Ramos (cell line): ENCODE data around the gene NCAPD3.

Experiments used
- in situ Hi-C: fragments of 300-500 bp; cut with MboI; formaldehyde crosslinking; loops from one replicate; pipeline ENCODE4 v1.14.3; 2022; ENCODE audit warnings: low sequenced_read_pairs; ENCODE audit not compliant: unreplicated experiment

NCAPD3 gene

GRCh38 chr11:134254433-134255183, 30.8 kb upstream of the NCAPD3 start:
- in situ Hi-C loops: no loop called here

GRCh38 chr11:134253188-134253993, 29.6 kb upstream of the NCAPD3 start, which contains the start of the genes ACAD8 and THYN1:
Gene ACAD8 (plus strand): TSS chr11:134253568. CDS start chr11:134253601, 33 bp downstream.
Gene THYN1 (minus strand): TSS chr11:134253352. CDS start chr11:134252882, 470 bp downstream.
- in situ Hi-C loops: no loop called here

DNA sequence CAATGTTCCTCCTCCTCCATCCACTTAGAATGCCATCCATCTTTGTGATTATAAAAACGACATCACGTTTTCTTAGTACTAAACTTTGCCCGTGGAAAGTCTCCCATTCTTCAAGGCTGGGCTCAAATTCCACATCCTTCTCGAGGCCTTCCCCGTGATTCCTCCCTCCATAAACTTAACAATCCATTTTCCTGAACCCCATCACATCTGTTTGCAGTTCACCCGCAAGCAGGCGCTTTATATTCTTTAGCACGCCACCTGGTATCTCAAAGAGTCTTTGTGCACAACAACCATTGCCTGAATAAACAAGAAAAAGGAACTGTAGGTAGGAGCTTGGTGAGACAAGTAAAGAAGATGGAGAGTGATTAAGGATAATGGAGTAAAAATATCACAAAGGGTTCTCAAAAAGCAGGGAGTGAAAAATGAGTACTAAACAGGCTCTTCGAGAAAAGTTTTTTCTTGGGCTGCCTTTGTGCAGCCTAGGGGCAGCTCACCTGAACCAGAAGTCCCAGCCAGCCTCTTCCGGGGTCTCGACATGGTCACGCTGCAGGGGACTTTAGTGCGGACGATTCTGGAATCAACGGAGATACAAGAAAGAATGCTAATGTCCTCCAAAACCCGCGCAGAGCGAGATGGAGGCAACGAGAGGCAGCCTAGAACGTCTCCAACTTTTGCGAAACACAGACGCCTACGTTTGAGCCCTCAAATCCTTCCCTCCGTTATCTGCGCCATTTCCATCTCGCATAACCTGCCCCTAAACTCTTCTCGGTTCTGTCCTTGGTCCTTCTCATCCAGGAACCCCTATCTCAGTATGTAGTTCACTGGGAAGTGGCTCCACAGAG, 28.8 kb upstream of the NCAPD3 start:
- in situ Hi-C loops: no loop called here

DNA sequence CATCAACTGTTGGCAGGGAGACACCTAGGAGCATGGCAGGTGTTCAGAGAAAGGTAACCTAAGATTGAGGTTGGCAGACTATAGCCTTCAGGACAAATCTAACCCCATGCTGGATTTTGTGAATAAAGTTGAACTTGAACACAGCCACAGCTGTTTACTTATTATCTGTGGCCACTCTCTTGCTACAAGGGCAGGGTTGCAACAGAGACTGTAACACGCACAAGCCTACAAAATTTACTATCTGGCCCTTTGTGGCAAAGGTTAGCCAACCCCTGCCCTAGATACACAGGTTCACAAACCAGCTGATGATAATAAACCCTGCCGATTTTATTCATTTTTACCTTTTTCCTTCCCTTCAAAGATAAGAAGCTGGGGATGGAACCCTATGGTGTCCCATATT, 26.9 kb upstream of the NCAPD3 start:
- in situ Hi-C loops: no loop called here

- in situ Hi-C loops: no loop called here
Measured at GRCh38 chr11:134250246-134250645, 26.5 kb upstream of the NCAPD3 start.

DNA sequence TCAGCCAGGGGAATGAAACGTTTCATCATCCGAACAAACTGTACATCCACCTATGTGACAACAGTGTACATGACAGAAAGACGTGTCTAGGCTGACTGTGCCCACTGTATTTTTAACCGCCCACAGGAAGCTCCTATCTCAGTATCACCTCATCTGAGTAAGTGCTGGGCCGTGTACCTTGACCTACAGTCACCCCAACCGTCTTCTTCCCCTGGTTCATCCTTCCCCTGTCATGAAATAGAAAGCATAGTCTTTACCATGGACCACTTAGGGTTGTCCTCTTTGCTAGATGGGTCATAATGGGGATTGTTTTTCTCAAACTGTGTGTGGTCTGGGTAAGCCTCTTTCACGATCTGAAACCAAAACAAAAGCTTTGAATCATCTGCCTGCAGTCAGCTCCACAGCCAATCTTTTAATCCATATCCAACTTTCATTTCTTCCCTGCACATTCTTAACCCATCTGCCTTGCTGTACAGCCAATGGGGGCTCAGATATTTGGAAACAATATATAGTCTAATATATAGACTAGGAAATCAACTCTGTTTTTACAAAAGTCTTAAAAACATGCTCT, 25.2 kb upstream of the NCAPD3 start:
- in situ Hi-C loops: no loop called here

DNA sequence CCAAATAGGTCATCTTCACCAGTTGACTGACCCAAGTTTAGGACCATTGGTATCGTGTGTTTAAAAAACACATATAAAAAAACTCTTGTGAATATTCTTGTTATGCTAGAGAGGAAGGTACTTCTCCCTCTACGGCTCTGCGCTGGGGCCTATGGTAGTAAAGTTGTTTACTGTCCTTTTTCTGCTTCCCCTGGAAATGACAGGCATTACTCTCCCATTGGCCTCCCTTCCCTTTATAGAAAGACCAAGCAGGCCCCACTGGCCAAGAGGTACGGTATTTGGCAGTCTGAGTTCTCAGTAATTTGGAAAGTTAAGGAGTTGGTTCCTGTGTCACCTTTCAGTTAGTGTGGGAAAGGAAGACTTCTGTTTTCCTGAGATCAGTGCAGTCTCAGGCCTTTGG, 22.9 kb upstream of the NCAPD3 start:
- in situ Hi-C loops: no loop called here

DNA sequence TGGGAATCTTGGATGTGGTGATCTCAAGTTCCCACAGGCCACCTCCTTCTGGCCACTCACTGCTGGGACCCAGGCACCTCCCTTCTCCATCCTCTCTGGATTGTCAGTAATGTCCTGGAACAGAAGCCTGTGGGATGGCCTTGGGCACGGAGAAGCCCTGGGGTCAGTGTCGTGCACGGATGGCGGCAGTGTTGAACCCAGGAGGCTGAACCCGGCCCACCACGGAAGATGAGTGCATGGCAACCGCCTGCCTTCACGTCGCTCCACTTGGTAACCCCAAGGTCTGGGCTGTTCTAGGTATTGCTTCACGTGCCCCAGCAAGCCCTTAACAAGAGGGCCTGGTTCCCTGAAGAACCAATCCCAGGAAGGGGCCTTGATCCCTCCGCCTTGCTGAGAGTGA, 22.3 kb upstream of the NCAPD3 start:
- in situ Hi-C loops: no loop called here

DNA sequence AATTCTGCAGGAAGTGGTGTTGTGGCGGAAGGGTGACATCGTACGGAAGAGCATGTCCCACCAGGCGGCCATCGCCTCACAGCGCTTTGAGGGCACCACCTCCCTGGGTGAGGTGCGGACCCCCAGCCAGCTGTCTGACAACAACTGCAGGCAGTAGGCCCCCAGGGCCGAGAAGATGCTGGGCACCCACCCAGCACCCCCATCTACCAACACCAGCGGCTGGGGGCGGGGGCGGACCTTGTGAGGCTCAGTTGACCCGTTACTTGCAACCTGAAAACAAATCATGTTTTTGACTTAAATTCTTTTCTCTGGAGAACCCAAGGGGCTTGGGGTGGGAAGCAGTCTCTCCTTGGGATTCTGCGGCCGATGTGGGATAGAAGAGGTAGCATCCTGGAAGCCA, 21.7 kb upstream of the NCAPD3 start:
- in situ Hi-C loops: no loop called here

GRCh38 chr11:134244593-134244992, 20.8 kb upstream of the NCAPD3 start:
- in situ Hi-C loops: no loop called here

DNA sequence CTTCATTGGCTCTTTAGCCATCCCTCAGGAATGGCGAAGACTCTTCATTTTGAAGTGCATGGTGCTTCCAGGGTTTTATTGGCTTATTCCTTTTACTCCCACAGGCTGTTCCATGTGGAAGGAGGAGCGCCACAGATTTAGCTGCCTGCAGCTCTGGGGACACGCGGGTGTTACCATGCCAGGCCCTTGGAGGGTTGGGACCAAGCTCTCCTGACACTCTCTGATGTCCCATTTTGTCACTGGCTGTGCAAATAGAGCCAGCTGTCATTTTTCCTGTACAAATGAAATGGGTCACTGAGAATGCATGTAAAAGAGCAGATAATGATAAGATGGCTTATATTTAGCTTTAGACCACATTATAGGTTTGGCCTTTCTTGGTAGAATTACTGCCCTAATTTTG, 20.1 kb upstream of the NCAPD3 start:
- in situ Hi-C loops: no loop called here

DNA sequence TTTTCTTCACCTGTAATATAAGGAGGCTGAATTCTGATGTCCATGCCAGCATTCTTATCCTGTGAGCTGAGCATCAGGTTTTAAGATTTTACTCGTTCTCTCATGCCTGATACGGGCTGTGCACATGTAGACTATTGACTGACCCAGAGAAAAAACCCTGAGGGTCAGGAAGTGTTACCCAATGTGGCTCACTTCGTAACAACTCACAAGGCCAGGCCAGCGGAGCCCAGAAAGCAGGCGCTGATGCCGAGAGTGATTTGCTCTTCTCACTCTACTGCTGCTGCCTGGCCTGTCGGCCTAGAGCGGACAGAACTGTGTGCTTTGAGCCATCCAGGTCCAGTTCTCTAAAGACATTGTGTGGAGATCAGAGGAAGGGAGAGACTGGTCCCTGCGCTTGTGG, 18.6 kb upstream of the NCAPD3 start:
- in situ Hi-C loops: no loop called here

- in situ Hi-C loops: no loop called here
Measured at GRCh38 chr11:134240592-134240991, 16.8 kb upstream of the NCAPD3 start.

DNA sequence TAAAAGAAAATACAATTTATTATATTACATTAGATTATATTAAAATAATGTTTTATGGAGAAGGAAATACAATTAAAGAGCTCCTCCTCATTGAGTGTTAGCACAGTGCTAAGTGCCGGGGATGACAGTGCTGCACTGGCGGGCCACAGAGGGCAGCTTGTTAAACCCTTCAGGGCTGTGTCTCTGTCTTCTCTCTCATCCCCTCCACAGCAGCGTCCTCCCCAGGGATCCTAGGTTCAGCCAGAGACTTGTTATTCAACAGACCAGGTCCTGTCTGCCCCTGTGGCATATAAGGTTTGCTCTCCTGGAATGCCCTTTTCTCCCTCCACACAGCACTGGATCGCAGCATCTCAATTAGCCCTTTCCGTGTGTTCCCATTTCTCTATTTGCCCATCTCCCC, 15.2 kb upstream of the NCAPD3 start:
- in situ Hi-C loops: no loop called here

DNA sequence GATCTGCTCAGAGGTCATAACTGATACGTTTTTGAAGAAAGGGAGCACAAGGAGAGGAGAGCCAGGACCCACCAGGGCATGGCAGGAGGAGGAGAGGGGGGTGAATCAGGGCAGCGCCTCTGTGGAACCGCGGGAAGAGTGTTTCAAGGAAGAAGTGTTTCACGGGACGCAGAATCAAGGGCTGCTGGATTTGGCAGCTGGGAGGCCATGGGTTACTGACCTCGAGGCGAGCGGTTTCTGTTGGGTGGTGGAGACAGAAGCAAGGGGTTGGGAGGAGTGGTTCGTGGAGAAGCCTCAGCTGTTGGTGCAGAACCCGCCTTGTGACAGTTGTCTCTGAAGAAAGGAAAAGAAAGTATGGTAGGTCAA, 13.8 kb upstream of the NCAPD3 start:
- in situ Hi-C loops: no loop called here

DNA sequence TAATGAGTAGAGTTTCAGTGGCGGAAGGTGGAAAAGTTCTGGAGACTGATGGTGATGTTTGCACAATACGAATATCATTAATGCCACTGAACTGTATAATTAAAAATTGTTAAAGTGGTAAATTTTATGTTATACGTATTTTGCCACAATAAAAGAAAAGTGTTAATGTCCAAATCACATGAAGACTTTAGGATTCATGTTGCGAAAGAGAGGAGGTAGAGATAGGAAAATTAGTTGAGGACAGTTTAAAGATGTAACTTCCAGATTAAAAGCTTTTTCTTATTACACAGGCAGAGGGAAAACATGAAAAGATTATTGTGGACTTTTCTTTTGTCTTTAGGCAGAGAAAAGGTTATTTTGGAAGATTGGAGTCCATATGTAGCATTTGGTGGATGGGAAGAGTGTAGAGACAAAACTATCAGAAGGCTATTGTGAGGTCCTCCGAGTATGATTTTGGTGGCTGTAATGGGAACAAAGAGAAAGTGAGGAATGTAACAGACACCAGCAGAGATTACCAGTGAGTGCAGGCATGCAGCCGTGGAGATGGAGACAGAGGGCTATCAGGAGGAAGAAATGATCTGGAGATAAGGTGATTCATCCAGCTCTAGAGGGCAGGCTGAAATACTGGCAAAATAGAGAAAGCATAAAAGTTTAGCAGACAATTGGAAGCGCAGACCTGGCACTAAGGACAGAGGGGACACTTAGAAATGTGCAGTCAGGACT, 13.2 kb upstream of the NCAPD3 start:
- in situ Hi-C loops: no loop called here

GRCh38 chr11:134235399-134235798, 11.6 kb upstream of the NCAPD3 start:
- in situ Hi-C loops: no loop called here

DNA sequence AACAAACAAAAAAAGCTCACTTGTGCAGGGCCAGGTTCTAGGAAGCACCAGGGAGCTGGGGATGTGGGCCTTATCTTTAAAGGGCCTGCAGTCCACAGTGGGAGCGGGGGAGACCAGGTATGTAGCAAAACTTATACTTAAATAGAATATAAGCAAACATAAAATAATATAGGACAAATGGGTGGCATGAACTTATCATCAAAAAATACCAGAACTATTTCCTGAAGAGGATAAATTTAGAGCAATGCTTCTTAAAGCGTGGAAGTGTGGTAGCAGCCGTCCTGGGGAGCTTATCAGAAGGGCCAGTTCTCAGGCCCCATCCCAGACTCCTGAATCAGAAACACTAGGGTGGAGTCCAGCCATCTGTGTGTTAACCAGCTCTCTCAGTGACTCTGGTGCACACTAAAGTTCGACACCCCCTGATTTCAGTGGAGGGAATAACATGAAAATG, 10.0 kb upstream of the NCAPD3 start:
- in situ Hi-C loops: no loop called here

- in situ Hi-C loops: no loop called here
Measured at GRCh38 chr11:134231958-134232659, 8.3 kb upstream of the NCAPD3 start.
